HT1080 (cell line): ENCODE measurements around the gene CALR3. TPM values are rescaled to one million over a fixed set of nuclear protein-coding genes. Genes with fewer than 3 reads are reported as not detected.
"Not testable (repeated sequence)": the region's sequence is repeated elsewhere in the genome, so short reads cannot be mapped to it uniquely, and the experiment has no call there.

Experiments used
- DNase-seq: peaks from one replicate; pipeline ENCODE4 v3.0.0-alpha.2; 2015; ENCODE audit warnings: low read depth
- polyA plus RNA-seq, 2 experiments: library from polyadenylated mRNA; depleted of rRNA; stranded (reverse); fragments of >200 nt; gene quantifications; 2 replicates each; pipeline ENCODE4 v1.2.3, GENCODE V29; 2015
- total RNA-seq: library from RNA; depleted of rRNA; stranded (reverse); fragments of >200 nt; shearing (Covaris generic); gene quantifications from 2 replicates; pipeline ENCODE4 v1.2.3, GENCODE V29; 2014; rRNA removed

CALR3 gene, protein sequence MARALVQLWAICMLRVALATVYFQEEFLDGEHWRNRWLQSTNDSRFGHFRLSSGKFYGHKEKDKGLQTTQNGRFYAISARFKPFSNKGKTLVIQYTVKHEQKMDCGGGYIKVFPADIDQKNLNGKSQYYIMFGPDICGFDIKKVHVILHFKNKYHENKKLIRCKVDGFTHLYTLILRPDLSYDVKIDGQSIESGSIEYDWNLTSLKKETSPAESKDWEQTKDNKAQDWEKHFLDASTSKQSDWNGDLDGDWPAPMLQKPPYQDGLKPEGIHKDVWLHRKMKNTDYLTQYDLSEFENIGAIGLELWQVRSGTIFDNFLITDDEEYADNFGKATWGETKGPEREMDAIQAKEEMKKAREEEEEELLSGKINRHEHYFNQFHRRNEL
- not detected in 2 replicates for total RNA-seq
- polyA plus RNA-seq (2015; cell fraction: cytosol; rRNA removed) = 0.06 and 0.23 TPM in 2 replicates
- not detected in 2 replicates for polyA plus RNA-seq (2015; cell fraction: nucleus; rRNA removed)

DNA sequence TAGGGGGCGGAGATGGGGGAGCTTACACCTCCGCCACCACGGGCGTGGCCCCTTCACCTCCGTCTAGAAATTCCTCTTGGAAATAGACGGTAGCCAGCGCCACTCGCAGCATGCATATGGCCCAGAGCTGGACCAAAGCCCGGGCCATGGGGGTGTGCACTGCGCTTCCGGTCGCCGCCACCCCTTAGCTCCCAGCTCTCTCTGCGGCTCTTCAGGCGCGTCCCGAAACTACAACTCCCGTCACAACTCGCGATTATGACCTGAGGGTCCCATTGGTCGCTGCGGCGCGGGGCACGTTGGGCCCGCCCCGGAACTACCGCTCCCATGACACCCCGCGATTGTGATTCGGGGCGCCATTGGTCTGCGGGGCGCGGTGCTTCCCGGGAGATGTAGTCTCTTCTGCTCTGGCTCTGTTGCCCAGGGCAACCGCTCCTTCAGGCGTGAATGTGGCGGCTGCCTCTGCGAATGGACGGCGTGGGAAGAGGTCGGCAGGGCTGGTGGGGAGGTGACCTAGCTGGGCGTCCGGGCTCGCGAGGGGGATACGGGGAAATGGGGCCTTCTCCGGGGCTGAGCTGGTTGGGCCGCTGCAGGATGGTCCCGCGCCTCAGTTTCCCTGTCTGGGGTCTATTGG, at the start of gene CALR3, which contains the start of gene C19orf44:
CALR3 (minus strand) TSS at position 186 of the 631 bp plus-strand sequence; CDS start at position 148, 38 bp downstream.
C19orf44 (plus strand) TSS at position 413 of the 631 bp plus-strand sequence. CDS start 4,399 bp downstream, outside the sequence.
- DNase-seq = peak; percentile 99

DNA sequence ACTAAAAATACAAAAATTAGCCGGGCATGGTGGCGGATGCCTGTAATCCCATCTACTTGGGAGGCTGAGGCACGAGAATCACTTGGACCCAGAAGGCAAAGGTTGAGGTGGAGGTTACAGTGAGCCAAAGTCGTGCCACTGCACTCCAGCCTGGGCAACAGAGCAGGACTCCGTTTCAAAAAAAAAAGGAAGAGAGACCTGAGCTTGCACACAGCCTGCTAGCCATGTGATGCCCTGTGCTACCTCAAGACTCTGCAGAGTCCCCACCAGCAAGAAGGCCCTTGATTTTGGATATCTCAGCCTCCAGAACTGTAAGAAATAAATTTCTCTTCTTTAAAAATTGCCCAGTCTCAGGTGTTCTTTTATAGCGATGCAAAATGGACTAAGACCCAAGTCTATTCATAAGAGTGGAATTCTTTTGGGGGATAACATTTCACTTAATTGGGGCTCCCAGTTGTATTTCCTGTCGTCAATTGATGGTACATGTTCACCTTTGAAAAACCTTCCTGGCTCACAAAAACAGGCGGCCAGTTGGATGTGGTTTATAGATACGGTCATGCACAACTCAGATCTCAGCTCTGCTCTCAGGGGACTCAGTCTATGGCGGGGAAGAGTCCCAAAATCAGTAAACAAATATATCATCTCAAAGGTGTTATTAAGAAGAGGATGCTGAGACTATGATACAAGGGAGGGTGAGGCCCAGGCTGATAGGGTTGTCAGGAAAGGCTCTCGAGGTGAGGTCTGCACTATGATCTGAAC, 48.7 kb upstream of the CALR3 start:
- no peak for DNase-seq

DNA sequence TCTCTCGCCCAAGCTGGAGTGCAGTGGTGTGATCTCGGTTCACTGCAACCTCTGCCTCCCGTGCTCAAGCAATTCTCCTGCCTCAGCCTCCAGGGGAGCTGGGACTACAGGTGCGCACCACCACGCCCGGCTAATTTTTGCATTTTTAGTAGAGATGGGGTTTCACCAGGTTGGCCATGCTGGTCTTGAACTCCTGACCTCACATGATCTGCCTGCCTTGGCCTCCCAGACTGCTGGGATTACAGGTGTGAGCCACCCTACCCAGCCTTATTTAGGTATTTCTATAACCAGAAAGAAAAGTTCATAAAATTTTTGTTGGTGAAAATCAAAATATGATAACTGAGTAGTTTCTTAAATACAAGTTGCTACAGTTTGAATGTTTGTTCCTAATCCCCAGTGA, 47.8 kb upstream of the CALR3 start:
- not testable (repeated sequence) for DNase-seq

DNA sequence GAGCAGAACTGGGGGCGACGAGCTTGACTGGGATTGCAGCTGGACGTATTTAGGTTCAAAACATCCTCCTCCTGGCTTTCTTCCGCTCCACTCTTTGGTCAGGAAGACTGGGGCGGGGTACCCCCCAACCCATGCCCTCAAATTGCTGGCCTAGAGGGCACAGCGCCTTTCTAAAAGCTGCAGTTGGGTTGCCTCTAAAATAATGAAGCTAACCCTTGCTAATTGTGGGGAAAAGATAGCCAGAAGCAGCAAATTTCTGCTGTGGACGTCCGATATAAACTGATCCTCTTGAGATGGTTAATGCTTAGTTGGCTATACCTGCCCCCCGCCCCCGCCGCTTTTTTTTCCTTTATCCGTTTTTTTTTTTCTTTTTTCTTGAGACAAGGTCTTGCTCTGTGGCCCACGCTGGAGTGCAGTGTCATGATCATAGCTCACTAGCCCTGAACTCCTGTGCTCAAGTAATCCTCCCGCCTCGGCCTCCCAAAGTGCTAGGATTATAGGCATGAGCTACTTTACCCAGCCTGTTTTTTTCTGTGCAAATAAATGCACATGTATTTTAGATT, 47.0 kb upstream of the CALR3 start:
- DNase-seq = no peak

DNA sequence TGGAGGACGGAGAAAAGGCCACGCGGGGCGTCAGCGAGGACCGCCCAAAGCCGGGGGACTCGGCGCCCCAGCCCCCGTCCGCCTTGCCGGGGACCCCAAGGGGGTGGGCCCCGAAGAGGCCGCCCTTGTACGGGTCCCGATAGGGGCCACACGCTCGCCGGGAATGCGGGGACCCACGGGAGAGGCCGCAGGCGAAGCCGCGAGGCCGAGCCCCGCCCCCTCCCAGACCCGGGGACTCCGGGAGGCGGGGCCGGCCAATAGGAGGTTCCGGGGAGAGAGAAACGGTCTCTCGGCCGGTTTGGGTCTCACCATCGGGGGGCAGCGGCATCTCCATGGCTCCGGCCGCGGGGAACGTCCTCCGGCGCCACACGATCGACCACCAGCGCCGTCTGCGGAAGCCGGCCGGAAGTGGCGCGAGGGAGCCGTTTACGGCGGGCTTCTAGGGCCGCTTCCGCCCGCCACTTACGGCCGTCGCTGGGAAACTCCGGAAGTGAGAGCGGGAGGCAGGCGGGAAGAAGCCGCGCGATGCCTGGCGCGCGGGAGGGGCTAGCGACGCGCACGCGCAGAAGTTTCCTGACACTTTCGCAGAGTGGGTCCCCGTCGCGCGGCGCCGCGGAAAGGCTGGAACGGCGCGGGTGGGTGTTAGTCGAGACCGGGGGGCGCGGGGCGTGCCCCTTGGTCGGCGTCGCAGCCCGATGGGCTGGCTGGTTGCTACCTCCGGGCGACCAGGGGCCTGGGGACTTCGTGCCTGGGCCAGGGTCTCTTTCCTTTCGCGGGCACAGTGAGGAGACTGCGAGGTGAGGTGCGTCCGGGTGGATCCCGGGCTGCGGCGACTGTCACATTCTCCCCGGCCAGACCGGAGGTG, 46.3 kb upstream of the CALR3 start, which contains the start of gene CHERP:
CHERP (minus strand) TSS at position 393 of the 865 bp plus-strand sequence; CDS start at position 334, 59 bp downstream.
- DNase-seq = peak; percentile 93

DNA sequence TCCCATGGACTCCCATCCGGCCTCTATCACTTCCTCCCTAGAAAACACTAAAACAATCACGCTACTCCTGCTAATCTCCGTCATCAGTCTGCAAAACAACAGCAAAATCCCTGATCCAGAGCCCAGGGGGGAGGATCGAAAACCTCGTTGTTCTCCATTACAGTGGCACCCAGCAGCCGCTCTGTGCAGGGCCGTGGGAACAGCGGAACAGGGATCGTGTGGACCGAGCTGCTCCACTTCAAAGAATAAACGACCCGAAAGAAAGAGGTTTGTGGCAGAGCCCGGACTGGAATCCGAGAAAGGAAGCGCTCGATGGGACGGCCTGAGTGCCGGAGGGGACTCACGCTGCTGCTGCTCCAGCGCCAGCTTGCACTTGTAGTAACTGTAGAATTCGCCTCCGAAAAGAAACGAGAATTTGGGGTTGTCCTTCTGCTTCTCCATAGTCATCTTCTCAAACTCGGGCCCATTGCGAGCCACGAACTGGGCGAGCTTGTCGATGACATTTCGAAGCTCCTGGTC, 45.6 kb upstream of the CALR3 start:
- peak; percentile 27 for DNase-seq

DNA sequence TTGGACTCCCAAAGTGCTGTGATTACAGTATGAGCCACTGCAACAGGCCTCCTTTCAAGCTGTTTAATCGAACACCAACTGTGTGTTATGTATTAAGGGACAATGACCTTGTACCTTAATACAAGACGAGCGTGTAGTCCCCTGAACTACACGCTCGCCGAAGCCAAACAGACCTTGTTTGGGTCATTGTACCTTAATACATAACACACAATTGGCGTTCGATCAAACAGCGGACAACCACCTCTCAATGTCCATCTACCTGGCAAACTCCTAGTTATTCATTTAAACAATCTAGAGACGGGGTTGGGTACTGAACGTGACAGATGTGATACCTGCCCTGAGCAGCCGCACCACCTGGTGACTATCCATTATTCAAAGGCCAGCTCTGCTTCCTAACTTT, 45.0 kb upstream of the CALR3 start:
- no peak for DNase-seq

DNA sequence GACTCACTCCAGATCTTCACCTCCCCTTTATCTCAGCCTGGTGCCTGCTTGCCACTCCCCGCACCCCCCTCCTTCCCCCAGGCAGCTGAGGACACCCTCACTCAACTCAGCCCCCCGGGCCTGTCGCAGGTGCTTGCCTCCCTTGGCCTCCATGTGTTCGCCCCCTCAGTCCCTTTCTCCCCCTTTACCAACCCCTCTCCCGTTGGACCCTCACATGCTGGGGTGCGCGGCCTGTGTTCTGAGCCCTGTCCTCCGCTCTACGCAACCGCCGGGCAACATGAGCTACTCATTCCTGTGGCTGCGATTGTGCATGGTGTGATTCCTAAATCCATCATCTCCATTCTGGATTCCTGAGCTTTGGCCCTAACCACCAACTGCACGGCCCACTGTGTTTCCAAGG, 41.1 kb upstream of the CALR3 start:
- no peak for DNase-seq

DNA sequence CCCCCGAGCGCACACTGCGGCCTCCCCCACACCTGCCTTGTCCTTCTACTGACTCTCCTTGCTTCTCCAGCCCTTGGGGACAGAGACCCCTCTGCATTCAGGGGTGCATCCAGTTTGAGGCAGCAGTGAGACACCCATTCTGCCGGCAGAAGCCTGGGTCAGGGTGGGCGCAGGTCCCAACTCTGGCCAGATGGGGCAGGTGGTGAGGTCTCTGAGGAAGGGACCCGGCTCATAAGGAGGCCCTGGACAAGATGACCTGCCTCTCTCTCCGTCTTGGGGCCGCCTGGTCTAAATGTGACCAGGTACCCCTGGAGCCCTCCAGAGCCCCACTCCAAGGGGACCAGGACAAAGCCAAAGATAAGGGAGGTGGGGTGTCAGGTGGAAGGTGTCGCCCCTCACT, 40.2 kb upstream of the CALR3 start:
- DNase-seq = no peak

DNA sequence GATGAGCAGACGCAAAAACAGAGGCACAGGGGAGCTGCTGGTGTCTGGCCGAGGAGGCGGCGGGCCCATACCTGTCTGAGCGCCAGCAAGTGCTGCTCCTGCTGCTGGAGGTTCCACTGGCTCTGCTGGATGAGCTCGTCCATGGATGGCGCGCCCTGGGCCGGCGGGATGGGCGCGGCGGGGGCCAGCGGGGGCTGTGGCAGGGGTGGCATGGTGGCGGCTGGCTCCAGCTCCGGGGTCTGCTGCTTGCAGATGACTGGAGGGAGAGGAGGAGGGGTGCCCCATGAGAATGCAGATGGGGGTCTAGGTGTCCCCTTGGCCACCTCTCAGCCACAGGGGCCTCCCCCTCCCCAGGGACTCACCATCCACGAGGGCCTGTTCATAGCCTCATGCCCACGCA, 39.4 kb upstream of the CALR3 start:
- no peak for DNase-seq

DNA sequence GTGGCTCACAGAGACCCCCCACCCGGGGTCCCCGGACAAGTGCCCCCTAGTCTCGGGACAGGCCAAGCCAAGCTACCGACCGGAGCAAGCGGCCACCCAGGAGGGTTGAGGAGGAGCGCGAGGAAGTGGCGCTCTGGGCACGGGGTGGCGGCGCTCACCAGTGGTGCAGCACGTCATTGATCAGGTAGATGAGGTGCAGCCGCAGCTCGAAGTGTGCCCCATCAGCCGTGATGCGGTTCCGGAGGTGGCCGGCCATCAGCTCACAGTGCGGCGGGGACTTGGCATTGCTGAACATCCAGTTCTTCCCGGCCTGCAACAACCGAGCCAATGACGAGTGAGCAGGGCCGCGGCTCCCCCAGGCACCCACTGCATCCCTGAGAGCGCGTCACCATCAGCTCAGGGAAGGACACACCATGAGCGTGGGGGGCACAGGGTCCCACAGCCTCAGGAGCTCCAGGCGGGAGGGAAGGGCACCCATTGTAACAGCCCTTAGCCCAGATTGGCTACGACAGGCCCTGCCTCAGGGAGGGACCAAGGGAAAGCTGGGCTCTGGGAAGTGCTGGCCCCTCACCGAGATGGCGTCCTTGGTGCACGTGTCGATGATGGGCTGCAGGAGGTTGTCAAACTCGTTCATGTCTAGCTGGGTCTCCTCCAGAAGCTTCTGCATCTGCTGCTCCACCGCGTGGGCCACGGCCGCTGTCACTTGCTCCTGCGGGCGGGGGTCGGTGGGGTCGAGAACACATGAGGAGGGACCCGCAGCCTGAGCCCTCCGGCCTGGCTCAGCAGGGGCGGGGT, 36.7 kb upstream of the CALR3 start:
- DNase-seq = no peak

DNA sequence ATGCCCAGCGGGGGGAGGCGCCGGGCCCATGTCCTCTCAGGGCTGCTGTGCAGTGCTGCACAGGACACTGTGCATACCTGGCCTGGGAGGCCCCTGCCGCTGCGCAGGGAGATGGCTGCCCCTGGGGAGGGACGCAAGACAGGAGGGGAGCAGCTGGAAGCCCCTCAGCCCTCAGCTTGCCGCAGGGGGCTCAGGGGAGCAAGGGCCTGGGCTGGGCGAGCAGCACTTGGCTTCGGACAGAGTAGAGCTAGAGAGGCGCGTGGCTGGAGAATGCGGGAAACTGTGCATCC, 35.4 kb upstream of the CALR3 start:
- no peak for DNase-seq

DNA sequence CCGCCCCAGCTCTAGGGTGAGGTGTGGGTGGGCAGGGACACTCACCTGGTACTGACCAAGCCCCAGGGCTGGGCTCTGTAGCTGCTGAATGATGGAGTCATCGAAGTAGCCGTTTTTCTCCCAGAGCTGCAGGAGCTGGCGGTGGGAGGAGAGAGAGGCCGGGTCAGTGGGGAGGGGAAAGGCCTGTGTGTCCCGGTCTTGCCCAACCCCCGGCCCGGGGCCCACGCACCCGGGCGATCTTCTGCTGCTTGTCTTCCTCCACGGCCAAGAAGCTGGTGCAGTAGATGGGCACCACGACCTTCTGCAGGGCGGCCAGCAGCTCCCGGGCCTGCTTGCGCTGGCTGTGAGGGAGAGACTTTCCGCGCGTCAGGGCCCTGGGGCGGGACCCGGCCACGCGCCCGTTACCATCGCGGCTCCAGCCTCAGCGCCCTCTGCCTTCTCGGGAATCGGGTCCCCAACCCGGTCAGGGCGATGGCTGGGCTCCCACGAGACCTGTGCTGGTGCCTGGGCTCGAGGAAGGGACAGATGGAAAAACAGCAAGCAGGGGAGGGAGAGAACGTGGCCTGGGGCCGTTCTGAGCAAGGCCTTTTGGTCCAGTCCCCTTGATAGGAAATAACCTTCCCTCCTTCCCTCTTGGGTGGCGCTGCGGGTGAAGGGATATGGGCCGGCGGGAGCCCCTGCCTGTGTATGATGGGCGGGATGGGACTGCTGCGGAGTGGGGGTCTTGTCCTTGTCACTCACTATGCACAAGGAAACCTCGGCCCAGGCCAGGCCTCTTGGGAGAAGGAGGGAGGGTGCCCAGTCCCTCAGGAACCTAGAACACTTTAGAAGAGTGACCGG, 34.8 kb upstream of the CALR3 start:
- DNase-seq = no peak

DNA sequence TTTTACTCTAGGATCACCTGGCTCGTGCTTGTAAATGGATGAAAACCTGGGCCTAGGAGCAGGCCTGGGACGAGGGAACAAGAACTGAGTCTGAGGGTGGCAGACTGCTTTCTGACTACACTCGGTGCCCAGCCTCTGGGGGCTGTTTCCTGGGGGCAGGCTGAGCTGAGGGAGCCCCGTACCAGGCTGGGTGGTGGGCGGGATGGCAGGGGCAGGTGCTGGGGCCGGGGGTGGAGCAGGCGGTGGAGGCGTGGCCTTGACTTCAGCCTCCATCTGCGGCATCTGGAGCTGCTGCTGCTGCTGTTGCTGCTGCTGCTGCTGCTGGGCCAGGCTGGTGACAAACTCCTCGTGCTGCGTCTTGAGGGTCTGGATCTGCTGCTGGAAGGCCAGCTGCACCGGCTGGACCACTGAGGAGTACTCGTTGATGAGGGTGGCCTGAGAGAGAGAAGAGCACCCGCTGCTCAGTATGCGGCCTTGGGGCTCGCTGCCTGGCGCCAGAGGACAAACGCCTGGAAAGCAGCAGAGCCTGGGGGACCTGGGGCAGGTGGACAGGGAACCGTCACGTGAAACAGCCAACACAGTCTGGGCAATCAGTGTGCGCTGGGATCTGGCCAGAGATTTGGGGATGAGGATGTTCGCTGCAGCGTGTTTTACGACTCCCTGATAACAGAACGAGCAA, 33.6 kb upstream of the CALR3 start:
- DNase-seq = no peak

DNA sequence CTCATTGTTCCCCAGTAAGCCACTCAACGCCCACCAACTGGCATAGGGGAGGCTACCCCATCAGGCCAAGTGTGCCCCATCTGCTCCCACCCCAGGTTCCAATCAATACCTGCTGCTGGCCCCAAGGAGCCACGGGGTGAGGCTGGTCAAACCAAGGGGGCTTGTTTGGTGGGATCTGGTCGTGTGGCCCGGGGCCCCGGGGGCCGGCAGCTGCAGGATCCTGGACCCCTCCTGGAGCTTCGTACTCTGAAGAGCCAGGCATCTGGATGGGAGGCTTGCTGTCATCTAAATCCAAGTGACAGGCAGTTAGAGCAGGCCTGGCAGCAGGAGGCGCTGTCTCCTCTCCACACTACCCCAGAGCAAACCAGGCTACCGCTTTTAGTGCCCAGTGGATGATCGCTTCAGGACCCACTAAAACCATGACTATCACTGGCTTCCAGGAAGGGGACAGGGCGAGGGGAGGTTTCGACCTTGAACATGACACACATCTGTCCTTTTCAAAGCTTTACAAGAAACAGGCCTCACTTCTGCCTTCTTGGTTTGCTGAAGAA, 32.1 kb upstream of the CALR3 start:
- no peak for DNase-seq

DNA sequence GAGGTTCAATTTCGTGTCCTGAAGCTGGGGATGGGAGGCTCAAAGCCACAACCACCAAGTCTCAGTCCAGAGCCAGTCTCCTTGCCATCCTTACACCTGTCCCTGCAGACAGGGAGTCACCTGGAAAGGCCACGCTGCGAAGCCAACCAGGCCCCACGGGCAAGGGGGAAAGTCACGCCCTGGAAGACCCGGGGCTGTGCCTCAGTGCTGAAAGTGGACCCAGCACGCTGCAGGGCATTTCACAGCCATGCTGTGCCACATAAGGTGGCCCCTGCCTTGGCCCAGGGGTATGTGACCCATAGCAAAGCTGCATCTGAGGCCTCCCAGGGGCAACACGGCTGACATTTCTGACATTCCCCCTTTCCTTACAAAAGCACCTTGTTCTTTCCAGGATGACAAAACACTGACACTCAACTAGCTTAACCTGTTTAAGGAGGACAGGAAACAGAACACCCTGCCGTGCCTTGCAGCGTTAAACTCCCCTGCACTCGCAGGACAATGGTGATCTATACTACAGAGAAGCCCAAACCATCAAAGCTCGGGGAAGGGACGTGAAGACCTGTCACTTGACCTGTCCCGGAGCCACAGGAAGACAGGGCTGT, 31.5 kb upstream of the CALR3 start:
- no peak for DNase-seq
